Measurements from ENCODE around the gene TCHP.

Gene TCHP

GRCh38 chr12:109878749-109879148 lies 21.3 kb upstream of the TCHP start:
- H3K4me3 ChIP-seq (ENCODE audit: low read depth, low read length) = peak overlapping the region; percentile 72
- in situ Hi-C loops (cut with HindIII; ENCODE audit: low sequenced_read_pairs) = no loop called here
- TF ChIP-seq, protein P1, sequence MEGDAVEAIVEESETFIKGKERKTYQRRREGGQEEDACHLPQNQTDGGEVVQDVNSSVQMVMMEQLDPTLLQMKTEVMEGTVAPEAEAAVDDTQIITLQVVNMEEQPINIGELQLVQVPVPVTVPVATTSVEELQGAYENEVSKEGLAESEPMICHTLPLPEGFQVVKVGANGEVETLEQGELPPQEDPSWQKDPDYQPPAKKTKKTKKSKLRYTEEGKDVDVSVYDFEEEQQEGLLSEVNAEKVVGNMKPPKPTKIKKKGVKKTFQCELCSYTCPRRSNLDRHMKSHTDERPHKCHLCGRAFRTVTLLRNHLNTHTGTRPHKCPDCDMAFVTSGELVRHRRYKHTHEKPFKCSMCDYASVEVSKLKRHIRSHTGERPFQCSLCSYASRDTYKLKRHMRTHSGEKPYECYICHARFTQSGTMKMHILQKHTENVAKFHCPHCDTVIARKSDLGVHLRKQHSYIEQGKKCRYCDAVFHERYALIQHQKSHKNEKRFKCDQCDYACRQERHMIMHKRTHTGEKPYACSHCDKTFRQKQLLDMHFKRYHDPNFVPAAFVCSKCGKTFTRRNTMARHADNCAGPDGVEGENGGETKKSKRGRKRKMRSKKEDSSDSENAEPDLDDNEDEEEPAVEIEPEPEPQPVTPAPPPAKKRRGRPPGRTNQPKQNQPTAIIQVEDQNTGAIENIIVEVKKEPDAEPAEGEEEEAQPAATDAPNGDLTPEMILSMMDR (IDR thresholded peaks at IDR 0.05; ENCODE audit: low read depth, low read length) = no peak
- no peak for DNase-seq (ENCODE audit: low read depth, low spot score)

- H3K4me3 ChIP-seq (ENCODE audit: low read depth, low read length) = peak overlapping the region; percentile 72
- in situ Hi-C loops (cut with HindIII; ENCODE audit: low sequenced_read_pairs) = no loop called here
- no peak for DNase-seq (ENCODE audit: low read depth, low spot score)
These were observed 20.6 kb upstream of the TCHP start for GRCh38 chr12:109879351-109880042.

DNA sequence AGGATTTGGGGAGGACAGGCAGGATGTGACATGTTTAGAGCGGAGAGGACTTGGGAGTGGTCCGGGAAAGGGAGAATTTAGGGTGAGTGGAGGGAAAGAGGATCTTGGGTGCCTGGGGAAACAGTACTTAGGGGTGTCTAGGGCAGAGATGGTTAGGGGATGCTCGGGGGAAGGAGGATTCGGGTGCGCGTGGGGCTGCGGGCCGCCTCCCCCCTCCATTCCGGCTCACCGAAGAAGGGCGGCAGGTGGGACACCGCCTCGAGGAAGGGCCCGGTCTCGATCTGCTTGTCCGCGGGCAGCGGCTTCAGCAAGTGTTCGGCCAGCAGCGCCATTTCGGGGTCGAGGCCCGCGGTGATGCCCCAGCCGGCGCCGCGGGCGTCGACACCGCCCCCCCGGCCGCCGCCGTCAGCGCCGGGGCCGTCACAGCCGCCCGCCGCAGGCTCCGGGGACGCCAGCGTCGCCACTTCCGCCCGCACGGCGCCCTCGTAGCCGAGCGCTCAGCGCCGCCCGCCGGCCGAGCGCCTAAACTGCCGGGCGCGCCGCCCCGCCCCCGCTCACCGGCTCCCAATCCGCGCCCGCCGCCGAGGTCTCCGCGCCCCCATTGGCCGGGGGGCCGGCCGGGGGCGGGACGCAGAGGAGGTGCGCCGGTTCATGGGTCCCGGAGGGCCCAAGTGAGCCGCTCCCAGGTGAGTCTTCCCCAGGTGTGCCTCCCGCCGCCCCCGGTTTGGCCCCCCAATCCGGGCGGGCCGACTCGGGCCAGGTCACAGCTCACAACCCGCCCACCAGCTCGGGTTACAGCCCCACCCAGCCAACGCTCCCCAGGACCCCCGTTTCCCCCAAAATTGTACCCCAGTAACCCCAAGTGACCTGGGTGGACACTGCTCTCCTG lies 19.8 kb upstream of the TCHP start, which contains the start of gene GLTP:
GLTP (minus strand) TSS at position 499 of the 889 bp plus-strand sequence; CDS start at position 332, 167 bp downstream.
- peak; percentile 71 for DNase-seq (ENCODE audit: low read depth, low spot score)
- in situ Hi-C loops (cut with HindIII; ENCODE audit: low sequenced_read_pairs) = no loop called here
- TF ChIP-seq, protein P1 (IDR thresholded peaks at IDR 0.05; ENCODE audit: low read depth, low read length) = peak; percentile 10
- H3K4me3 ChIP-seq (ENCODE audit: low read depth, low read length) = peak within 1 kb of the TSS; percentile 72

More at GRCh38 chr12:109879351-109880042, 20.6 kb upstream of the TCHP start:
- TF ChIP-seq, protein P1 (IDR thresholded peaks at IDR 0.05; ENCODE audit: low read depth, low read length) = no peak

DNA sequence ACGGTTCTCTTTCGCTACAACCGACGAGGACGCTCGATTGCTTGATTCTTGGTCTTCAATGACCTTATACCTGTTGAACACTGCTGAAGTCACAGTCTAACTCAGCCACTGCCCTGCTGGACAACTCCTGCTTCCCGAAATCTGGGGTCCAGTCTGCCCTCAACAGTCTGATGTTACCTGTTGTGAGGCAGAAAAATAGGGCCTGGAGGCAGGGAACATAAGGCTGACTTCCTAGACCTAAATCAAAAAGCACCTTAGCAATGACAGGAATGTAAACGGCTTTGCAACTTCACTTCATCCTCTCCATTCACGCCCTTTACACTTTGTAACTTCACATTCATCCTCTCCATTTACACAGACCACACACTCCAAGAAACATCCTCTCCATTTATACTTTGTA lies 19.1 kb upstream of the TCHP start:
- no peak for DNase-seq (ENCODE audit: low read depth, low spot score)
- H3K4me3 ChIP-seq (ENCODE audit: low read depth, low read length) = peak overlapping the region; percentile 66
- TF ChIP-seq, protein P1 (IDR thresholded peaks at IDR 0.05; ENCODE audit: low read depth, low read length) = no peak
- in situ Hi-C loops (cut with HindIII; ENCODE audit: low sequenced_read_pairs) = no loop called here

DNA sequence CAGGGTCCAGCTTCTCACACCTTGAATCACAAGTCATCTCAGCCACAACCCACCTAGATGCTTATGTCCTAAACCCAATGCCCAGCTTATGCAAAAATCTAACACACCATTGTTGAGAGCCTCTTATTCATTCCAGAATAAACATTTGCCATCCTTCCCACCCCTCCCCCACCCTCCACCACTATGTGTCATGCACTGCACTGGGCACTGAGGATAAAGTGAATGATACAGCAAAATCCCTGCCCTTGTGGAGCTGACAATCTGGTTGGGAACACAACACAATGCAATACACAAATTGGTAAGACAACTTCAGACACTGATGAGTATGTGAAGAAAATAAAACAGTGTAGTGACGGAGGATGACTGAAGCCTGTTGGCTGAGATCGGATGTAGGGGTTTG lies 18.3 kb upstream of the TCHP start:
- TF ChIP-seq, protein P1 (IDR thresholded peaks at IDR 0.05; ENCODE audit: low read depth, low read length) = no peak
- no peak for DNase-seq (ENCODE audit: low read depth, low spot score)
- H3K4me3 ChIP-seq (ENCODE audit: low read depth, low read length) = no peak overlapping the region
- in situ Hi-C loops (cut with HindIII; ENCODE audit: low sequenced_read_pairs) = no loop called here

GRCh38 chr12:109883461-109883860 lies 16.6 kb upstream of the TCHP start:
- in situ Hi-C loops (cut with HindIII; ENCODE audit: low sequenced_read_pairs) = no loop called here
- H3K4me3 ChIP-seq (ENCODE audit: low read depth, low read length) = no peak overlapping the region
- no peak for DNase-seq (ENCODE audit: low read depth, low spot score)
- TF ChIP-seq, protein P1 (IDR thresholded peaks at IDR 0.05; ENCODE audit: low read depth, low read length) = no peak
